ENCODE measurements around the gene QKI. TPM values are rescaled to one million over a fixed set of nuclear protein-coding genes. Genes with fewer than 3 reads are reported as not detected.

The QKI gene
- total RNA-seq, 1 experiment from 2014 or later, result 50.8 TPM

GRCh38 chr6:163423696-163424095 is 9.2 kb downstream of the QKI start:
- Histone ChIP-seq H3K4me2 (no peak overlapping the region), H3K4me1 (replicated peaks; ENCODE audit: insufficient read depth) (peaks cover 33% of the 10 kb centered on the region), H3K27ac (no peak overlapping the region), H2AFZ (no peak overlapping the region), H3K36me3 (ENCODE audit: low read depth) (no peaks in the 10 kb centered on the region), H3K9me2 (ENCODE audit: insufficient read depth) (no peaks in the 10 kb centered on the region), H3K4me3 (no peak overlapping the region), H4K20me1 (ENCODE audit: insufficient read depth) (peaks cover 96% of the 10 kb centered on the region), H3K79me2 (ENCODE audit: low read depth) (peaks cover 100% of the 10 kb centered on the region), H3F3A (ENCODE audit: insufficient read depth, low read depth) (peaks cover 13% of the 10 kb centered on the region; the same call in 1 of the 2 replicates), H3K27me3 (ENCODE audit: insufficient read depth, low read depth) (no peaks in the 10 kb centered on the region), H3K9me3 (ENCODE audit: insufficient read depth, low read depth) (no peaks in the 10 kb centered on the region)
- CTCF ChIA-PET, result no interaction called here
- intact Hi-C loops (cut with micrococcal nuclease; ENCODE audit: unreplicated experiment), result no loop called here
- no peak for DNase-seq
- no TSS peak for BruUV-seq (replicated peaks)
- POLR2A ChIA-PET (ENCODE audit: unreplicated experiment), result no interaction called here
- no peak for TF ChIP-seq EZH2 (IDR thresholded peaks at IDR 0.05; ENCODE audit: low read depth)
- TF ChIP-seq, protein P1, sequence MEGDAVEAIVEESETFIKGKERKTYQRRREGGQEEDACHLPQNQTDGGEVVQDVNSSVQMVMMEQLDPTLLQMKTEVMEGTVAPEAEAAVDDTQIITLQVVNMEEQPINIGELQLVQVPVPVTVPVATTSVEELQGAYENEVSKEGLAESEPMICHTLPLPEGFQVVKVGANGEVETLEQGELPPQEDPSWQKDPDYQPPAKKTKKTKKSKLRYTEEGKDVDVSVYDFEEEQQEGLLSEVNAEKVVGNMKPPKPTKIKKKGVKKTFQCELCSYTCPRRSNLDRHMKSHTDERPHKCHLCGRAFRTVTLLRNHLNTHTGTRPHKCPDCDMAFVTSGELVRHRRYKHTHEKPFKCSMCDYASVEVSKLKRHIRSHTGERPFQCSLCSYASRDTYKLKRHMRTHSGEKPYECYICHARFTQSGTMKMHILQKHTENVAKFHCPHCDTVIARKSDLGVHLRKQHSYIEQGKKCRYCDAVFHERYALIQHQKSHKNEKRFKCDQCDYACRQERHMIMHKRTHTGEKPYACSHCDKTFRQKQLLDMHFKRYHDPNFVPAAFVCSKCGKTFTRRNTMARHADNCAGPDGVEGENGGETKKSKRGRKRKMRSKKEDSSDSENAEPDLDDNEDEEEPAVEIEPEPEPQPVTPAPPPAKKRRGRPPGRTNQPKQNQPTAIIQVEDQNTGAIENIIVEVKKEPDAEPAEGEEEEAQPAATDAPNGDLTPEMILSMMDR (conservative IDR thresholded peaks at IDR 0.05), result no peak

DNA sequence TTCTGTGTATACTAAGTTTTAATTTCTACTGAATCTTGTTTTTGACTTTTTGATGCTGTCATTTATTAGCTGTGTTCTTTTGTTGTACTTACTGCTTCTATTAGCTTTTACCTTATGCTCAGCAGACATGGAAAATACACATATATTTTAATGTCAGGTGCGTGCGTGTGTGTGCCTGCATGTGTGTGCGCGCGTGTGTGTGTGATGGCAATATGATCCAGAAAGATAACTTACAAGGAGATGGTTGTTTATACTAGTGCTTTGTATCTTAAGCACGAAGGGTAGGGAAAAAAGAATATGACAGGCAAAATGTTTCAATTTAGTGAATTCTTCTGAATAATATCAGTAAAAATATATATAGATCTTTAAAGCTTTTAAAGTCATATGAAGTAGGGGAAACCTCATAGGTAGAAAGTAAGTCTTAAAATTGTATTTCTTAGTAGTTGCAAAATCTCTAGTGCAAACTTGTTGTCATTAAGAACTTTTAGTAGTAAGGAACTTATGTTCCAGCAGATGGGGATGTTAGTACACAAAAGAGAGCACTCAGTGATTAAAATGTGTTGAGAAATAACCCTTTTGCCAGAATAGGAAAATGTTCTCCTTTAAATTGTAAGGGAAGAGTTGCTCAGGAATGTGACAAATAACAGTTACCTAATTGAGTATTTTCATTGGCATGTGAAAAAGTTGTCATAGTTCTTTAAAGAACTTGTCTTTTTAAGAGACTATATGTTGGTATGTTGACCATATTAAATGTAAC is 13.2 kb downstream of the QKI start:
- no TSS peak for BruUV-seq (replicated peaks)
- Histone ChIP-seq H3K27ac (no peak overlapping the region), H2AFZ (no peak overlapping the region), H3K9me3 (ENCODE audit: insufficient read depth, low read depth) (no peaks in the 10 kb centered on the region), H3K79me2 (ENCODE audit: low read depth) (peaks cover 100% of the 10 kb centered on the region), H3K9me2 (ENCODE audit: insufficient read depth) (no peaks in the 10 kb centered on the region), H3K4me2 (no peak overlapping the region), H3F3A (ENCODE audit: insufficient read depth, low read depth) (peaks cover 18% of the 10 kb centered on the region), H3K36me3 (ENCODE audit: low read depth) (no peaks in the 10 kb centered on the region), H3K4me1 (replicated peaks; ENCODE audit: insufficient read depth) (peaks cover 21% of the 10 kb centered on the region; the same call in 1 of the 2 replicates), H4K20me1 (ENCODE audit: insufficient read depth) (peaks cover 97% of the 10 kb centered on the region), H3K27me3 (ENCODE audit: insufficient read depth, low read depth) (no peaks in the 10 kb centered on the region), H3K4me3 (no peak overlapping the region)
- POLR2A ChIA-PET (ENCODE audit: unreplicated experiment), result interaction anchor here (0.6 kb wide), 2 partner anchors 119 to 146 kb away, joined by 8 read pairs; no protein-coding TSS in a partner anchor
- no peak for TF ChIP-seq EZH2 (IDR thresholded peaks at IDR 0.05; ENCODE audit: low read depth)
- TF ChIP-seq, protein P1 (conservative IDR thresholded peaks at IDR 0.05), result peak; percentile 56
- CTCF ChIA-PET, result no interaction called here
- peak in 1 of 2 experiments; percentile 44 for DNase-seq
- intact Hi-C loops (cut with micrococcal nuclease; ENCODE audit: unreplicated experiment), result no loop called here

DNA sequence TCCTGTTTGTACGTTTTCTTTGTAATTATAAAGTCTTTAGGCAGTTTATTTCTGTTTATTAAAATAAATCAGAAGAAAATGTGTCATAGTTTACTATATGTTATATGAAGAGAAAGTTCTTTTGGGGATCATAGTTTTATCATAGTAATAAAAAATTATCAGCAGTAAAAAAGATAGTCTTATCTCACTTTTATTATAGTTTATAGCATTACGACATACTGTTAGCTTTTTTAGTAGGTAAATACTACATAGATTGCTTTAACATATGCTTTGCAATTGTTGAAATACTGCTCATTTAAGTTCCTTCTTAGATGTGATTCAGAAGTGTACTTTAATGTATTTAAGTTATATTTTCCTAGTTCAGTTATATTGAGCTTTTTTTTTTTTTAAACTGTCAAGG is 13.9 kb downstream of the QKI start:
- Histone ChIP-seq H3K4me1 (replicated peaks; ENCODE audit: insufficient read depth) (peaks cover 19% of the 10 kb centered on the region; the same call in 1 of the 2 replicates), H2AFZ (no peak overlapping the region), H3K9me3 (ENCODE audit: insufficient read depth, low read depth) (no peaks in the 10 kb centered on the region), H3K4me3 (no peak overlapping the region), H3K9me2 (ENCODE audit: insufficient read depth) (no peaks in the 10 kb centered on the region), H3F3A (ENCODE audit: insufficient read depth, low read depth) (peaks cover 20% of the 10 kb centered on the region), H3K4me2 (no peak overlapping the region), H3K27me3 (ENCODE audit: insufficient read depth, low read depth) (no peaks in the 10 kb centered on the region), H3K27ac (no peak overlapping the region), H3K79me2 (ENCODE audit: low read depth) (peaks cover 100% of the 10 kb centered on the region), H4K20me1 (ENCODE audit: insufficient read depth) (peaks cover 97% of the 10 kb centered on the region), H3K36me3 (ENCODE audit: low read depth) (no peaks in the 10 kb centered on the region)
- TF ChIP-seq, protein P1 (conservative IDR thresholded peaks at IDR 0.05), result no peak
- TF ChIP-seq EZH2 (IDR thresholded peaks at IDR 0.05; ENCODE audit: low read depth), result no peak
- ChIA-PET CTCF (no interaction called here), POLR2A (ENCODE audit: unreplicated experiment) (interaction anchor here (0.6 kb wide), 2 partner anchors 119 to 145 kb away, joined by 8 read pairs; no protein-coding TSS in a partner anchor)
- intact Hi-C loops (cut with micrococcal nuclease; ENCODE audit: unreplicated experiment), result no loop called here
- no TSS peak for BruUV-seq (replicated peaks)
- DNase-seq, result no peak

Measured in PC-9 (cell line).